ACHN (cell line): ENCODE results near the gene GPR27.

ENCODE experiments used
- DNase-seq: peaks from one replicate; pipeline ENCODE4 v3.0.0-alpha.2; 2015
- in situ Hi-C: cut with HindIII; loops from 2 replicates; pipeline ENCODE4 v1.10.0; 2017; ENCODE audit warnings: low sequenced_read_pairs, low pct_ligation_motif_present, low pct_unique_long_range_greater_than_20kb

GPR27 gene

GRCh38 chr3:71726146-71726545, 27.5 kb upstream of the GPR27 start:
- in situ Hi-C loops = no loop called here

DNA sequence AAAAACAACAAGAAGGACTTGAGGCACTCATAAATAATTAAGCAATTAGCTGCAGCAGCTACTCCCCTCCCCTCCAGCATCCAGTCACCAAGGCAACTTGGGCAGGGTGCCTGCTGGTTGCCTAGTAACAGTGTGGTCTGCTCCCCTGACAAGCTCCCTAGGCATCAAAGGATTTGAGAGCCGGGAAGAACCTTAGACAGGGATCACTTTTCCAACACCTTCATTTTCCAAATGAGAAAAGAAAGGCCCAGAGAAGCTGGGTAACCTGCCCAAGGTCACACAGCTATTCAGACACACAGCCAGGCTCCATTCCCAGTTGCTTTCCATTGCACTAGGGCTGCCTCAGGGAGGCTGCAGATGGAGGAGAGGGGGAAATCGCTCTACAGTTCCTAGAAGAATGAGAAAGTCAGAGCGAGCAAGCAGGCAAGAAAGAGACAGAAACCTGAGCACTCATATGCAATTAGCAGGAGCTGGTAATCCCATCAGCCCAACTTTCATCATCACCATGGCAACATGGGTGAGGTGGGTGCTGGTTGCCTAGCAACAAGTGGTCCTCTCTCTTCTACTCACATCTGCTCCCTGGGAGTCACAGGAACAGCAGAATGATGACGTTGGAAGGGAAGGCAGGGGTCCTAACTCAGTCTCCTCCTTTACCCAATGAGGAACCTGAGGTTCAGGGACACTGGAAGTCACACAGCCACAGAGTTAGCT, 24.9 kb upstream of the GPR27 start:
- in situ Hi-C loops = no loop called here

More at GRCh38 chr3:71726146-71726545, 27.5 kb upstream of the GPR27 start:
- no peak for DNase-seq

DNA sequence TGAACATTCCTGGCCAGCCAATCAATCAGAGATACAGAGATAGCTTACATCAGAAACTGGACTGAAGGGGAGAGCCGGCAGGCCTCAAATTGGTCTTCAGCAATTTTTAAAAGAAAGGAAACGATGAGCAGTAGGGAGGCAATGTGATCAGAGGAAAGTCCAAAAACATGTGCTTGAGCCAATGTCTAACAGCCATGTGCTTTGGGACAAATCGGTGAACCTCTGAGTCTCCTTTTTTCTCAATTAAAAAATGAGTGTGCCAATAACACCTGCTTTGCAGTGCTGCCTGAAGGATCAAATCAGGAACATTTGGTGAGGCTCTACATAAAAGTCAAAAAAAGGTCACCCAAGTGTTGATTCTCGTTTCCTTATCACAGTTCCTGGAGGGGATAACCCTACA, 21.0 kb upstream of the GPR27 start:
- DNase-seq = no peak
- in situ Hi-C loops = no loop called here

More for the DNA sequence above, 24.9 kb upstream of the GPR27 start:
- DNase-seq = no peak

DNA sequence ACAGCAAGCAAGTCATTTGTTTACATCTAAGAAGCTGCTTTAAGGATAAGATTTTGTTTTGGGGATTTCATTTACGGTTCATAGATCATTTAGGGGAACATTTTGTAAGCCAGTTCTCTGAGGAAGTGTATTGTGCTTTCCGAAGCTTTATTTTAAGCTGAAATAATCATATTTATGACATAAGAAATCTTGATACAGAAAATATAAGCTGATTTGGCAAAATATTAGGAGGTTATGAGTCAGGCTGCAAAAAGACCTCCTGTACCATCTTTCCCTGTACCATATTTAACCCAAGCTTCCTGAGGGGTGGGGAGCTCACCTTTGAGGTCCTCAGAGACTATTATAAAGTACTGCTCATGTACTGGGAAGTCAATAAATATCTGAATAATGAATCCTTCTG, 20.3 kb upstream of the GPR27 start:
- in situ Hi-C loops = no loop called here
- no peak for DNase-seq

GRCh38 chr3:71734881-71735280, 18.8 kb upstream of the GPR27 start:
- DNase-seq = no peak
- in situ Hi-C loops = no loop called here

- in situ Hi-C loops = no loop called here
These were observed 11.0 kb upstream of the GPR27 start for GRCh38 chr3:71742621-71743020.

GRCh38 chr3:71744738-71745137, 8.9 kb upstream of the GPR27 start:
- in situ Hi-C loops = no loop called here
- no peak for DNase-seq

More at GRCh38 chr3:71742621-71743020, 11.0 kb upstream of the GPR27 start:
- DNase-seq = no peak

GRCh38 chr3:71751602-71752001, 2.1 kb upstream of the GPR27 start:
- DNase-seq = no peak
- in situ Hi-C loops = no loop called here

DNA sequence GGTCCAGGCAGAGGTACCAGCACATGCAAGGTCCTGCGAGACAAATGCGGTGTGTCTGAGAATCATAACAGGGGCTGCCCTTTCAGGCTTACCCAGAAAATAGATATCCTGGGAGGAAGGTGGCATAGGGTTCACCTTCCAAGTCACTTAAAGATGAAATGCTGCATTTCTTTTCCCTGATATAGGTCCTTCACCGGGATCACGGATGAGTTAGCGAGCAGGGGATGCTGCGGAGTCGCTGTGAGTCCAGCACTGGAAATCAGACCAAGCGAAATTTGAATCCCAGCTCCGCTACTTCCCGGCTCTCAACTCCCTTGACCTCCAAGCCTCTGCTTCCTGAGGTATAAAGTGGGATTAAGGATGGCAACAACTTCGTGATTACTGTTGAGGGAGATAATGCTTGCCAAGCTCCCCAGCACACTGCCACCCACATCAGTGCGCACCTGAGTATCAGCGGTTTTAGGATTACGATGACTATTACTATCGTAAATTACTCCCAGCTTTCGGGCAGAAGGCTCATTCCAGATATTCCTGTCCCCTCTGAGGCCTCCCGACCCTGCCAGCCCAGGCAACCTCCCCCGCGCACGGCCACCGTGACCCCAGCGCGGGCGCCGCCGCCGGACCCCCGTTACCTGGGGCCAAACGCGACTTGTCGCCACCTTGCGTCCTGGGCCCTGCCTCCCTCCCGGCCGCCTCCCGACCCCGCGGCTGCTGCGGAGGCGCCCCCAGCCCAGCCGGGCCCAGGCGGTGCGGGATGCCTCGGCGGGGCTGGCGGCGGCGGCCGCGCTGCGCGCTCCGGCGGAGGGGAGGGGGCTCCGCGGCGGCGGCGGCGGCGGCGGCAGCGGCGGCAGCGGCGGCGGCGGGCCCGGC, 589 bp upstream of the GPR27 start:
- in situ Hi-C loops = no loop called here
- DNase-seq = no peak

- in situ Hi-C loops = no loop called here
- no peak for DNase-seq
These were observed 1.1 kb downstream of the GPR27 start for GRCh38 chr3:71754610-71755253.

- in situ Hi-C loops = no loop called here
- DNase-seq = no peak
These were observed 4.4 kb downstream of the GPR27 start for GRCh38 chr3:71758091-71758490.

GRCh38 chr3:71759401-71759800, 5.7 kb downstream of the GPR27 start:
- DNase-seq = no peak
- in situ Hi-C loops = no loop called here

DNA sequence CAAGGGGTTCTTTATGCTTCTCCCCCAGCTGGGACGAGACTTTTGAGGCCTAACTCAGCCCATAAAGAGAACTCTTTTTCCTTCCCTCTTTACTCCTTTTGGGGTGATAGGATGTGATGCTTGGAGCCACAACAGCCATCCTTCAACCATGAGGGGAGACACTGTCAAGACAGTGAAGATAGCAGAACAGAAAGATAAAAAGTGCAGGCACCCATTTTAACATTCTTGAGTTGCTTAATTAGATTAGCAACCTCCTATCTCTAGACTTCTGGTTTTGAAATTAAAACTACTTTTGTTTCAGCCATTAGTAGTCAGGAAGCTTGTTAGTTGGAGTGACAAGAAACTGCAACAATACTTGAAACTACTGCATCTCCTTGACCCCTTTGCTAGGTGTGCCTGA, 6.5 kb downstream of the GPR27 start:
- in situ Hi-C loops = no loop called here
- no peak for DNase-seq

DNA sequence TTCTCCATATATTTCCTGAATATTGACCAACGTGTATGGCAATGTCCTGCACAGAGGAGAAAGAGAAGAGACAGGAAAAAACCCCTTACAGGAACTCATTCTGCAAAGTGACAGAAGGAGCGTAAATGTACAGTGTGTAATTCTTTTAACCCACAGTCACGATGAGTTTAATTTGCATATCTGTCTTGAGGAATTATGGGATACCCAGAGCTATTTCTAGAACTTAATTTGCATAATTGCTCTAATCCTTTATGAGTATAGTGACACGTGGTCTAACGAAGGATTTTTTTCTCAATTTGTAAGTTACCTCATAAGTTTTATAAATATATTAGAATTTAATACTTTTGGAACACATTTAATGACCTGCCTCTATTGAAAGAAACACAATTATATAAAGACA, 9.8 kb downstream of the GPR27 start:
- no peak for DNase-seq
- in situ Hi-C loops = no loop called here

DNA sequence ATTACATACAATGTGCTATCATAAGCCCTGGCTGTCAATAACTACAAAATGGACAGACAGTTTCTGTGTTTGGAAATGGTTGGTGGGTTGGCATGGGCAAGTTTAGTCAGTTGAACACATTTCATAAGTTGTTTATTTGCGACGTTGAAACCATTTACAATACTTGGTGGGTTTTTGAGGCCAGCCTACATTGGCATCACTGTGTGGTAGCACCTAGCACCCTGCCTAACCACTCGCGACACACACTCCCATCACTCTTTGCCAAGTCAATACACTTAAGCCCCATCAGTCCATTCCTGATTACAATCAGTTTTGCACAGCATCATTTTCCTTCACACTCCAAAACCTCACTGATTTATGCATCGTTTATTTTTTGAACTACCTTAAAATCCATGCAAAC, 17.5 kb downstream of the GPR27 start:
- DNase-seq = no peak
- in situ Hi-C loops = no loop called here

DNA sequence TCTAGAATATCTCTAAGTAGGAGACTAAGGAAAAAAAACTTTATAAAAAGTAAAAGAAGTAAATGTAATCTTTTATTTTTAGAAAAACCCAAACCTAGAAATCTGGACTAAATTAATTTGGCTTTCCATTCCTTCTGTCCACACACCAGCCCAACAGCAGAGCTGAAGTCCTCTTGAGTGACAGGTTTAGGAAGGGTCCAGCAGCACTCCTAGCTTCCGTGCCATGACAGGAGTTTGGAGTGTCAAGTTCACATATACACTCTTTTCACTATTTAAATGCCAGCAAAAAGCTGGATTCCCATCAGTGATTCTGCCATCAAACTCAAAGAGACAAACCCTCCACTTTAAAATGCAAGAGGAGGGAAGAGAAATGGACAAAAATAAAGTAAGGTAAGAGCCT, 18.2 kb downstream of the GPR27 start:
- in situ Hi-C loops = no loop called here
- DNase-seq = no peak

- DNase-seq = no peak
- in situ Hi-C loops = no loop called here
These were observed 22.9 kb downstream of the GPR27 start for GRCh38 chr3:71776538-71776937.

- in situ Hi-C loops = no loop called here
- no peak for DNase-seq
These were observed 24.7 kb downstream of the GPR27 start for GRCh38 chr3:71778353-71778752.

DNA sequence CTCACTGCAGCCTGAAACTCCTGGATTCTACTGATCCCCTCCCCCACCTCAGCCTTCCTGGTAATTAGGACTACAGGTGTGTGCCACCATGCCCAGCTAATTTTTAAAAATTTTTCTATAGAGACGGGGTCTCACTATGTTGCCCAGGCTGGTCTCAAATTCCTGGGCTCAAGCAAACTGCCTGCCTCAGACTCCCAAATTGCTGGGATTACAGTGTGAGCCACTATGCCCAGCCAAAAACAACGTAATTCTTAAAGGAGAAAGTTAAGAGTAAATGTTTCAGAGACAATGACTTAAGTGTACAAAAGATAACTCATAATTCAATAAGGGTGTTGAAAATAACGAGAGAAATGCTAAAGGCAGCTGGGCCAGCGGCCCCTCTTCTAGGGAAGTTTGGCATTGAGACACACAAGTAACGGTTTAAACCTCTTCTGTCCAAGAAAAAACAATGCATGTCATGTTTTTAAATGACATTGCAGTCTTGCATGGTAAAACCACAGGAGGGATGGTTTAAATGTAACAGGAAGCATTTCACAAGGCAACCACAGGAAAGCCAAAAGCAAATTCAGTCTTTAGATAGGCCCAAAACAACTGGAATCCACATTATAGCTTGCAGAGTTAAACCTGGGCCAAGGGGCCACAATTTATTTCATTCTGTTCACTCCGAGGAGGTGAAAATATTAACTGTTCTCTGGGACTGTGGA, 26.2 kb downstream of the GPR27 start:
- no peak for DNase-seq
- in situ Hi-C loops = no loop called here
